ENCODE results near the gene AP3D1.

The AP3D1 gene

GRCh38 chr19:2197270-2197669 lies 45.9 kb upstream of the AP3D1 start:
- no peaks in the 10 kb centered on the region for H3K9me3 ChIP-seq
- no peak for DNase-seq
- H3K27ac ChIP-seq, result no peak overlapping the region
- H3K4me3 ChIP-seq, result no peak overlapping the region
- intact Hi-C loops (cut with DNase I; ENCODE audit: low total_unique reads), result no loop called here
- H3K4me1 ChIP-seq, result peaks cover 0 to 7% (median 0%) of the 10 kb centered on the region in 4 donors
- H3K27me3 ChIP-seq, result no peaks in the 10 kb centered on the region
- TF ChIP-seq, protein P1, sequence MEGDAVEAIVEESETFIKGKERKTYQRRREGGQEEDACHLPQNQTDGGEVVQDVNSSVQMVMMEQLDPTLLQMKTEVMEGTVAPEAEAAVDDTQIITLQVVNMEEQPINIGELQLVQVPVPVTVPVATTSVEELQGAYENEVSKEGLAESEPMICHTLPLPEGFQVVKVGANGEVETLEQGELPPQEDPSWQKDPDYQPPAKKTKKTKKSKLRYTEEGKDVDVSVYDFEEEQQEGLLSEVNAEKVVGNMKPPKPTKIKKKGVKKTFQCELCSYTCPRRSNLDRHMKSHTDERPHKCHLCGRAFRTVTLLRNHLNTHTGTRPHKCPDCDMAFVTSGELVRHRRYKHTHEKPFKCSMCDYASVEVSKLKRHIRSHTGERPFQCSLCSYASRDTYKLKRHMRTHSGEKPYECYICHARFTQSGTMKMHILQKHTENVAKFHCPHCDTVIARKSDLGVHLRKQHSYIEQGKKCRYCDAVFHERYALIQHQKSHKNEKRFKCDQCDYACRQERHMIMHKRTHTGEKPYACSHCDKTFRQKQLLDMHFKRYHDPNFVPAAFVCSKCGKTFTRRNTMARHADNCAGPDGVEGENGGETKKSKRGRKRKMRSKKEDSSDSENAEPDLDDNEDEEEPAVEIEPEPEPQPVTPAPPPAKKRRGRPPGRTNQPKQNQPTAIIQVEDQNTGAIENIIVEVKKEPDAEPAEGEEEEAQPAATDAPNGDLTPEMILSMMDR (IDR thresholded peaks at IDR 0.05), result no peak
- H3K36me3 ChIP-seq, result peaks cover 12 to 81% (median 41%) of the 10 kb centered on the region in 3 donors

GRCh38 chr19:2195914-2196313 lies 44.5 kb upstream of the AP3D1 start:
- no peaks in the 10 kb centered on the region for H3K9me3 ChIP-seq
- DNase-seq, result no peak
- H3K36me3 ChIP-seq, result peaks cover 24 to 86% (median 45%) of the 10 kb centered on the region in 3 donors
- intact Hi-C loops (cut with DNase I; ENCODE audit: low total_unique reads), result no loop called here
- H3K4me3 ChIP-seq, result no peak overlapping the region
- H3K27me3 ChIP-seq, result no peaks in the 10 kb centered on the region
- TF ChIP-seq, protein P1 (IDR thresholded peaks at IDR 0.05), result no peak
- no peak overlapping the region for H3K27ac ChIP-seq
- peaks cover 0 to 7% (median 0%) of the 10 kb centered on the region in 4 donors for H3K4me1 ChIP-seq

DNA sequence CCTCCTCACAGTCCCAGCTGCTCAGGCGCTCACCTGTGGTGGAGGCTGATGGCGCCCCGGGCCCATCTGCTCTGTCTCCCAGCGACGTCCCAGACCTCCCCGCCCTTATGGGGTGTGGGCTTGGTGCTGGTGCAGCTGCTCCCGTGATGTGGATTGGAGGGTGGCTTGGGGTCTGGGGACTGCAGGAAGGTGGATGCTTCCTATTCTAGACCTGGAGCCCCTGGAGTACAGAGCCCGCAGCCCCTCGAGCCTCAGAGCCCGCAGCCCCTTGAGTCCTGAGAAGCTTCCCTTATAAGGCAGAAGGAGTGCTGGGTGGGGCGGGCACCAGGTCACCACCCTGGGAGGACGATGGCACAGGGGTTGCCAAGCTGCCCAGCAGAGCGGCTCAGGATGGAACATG lies 44.0 kb upstream of the AP3D1 start:
- H3K4me1 ChIP-seq, result peaks cover 0 to 7% (median 0%) of the 10 kb centered on the region in 4 donors
- intact Hi-C loops (cut with DNase I; ENCODE audit: low total_unique reads), result no loop called here
- TF ChIP-seq, protein P1 (IDR thresholded peaks at IDR 0.05), result no peak
- H3K36me3 ChIP-seq, result peaks cover 24 to 89% (median 49%) of the 10 kb centered on the region in 3 donors
- no peaks in the 10 kb centered on the region for H3K27me3 ChIP-seq
- no peak for DNase-seq
- no peak overlapping the region for H3K27ac ChIP-seq
- no peak overlapping the region for H3K4me3 ChIP-seq
- no peaks in the 10 kb centered on the region for H3K9me3 ChIP-seq

DNA sequence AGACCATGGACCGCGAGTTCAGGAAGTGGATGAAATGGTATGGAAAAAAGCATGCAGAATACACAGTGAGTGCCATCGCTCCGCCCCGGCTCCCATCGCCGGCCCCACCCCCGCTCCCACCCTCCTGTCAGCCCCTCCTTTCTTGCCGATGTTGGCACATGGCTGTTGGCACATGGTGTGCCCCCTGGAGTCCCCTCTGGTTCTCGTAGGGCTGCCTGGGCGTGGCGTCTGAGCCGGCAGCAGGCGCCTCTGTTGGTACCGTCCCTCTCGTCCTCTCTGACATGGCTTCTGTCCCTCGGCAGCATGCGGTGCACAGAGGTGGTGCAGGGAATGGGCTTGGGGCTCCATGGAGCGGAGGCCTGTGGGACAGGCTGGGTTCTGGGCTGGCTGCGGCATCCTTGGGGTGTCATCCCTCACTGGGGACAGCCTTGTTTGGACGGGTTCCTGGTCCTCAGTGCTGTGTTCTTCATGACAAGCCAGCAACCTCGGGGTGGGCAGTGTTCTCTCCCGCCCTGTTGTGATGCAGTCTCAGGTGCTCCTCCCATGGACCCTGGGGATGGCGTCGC lies 43.2 kb upstream of the AP3D1 start:
- Histone ChIP-seq H3K27me3 (no peaks in the 10 kb centered on the region), H3K36me3 (peaks cover 24 to 89% (median 57%) of the 10 kb centered on the region in 3 donors), H3K4me1 (peaks cover 0 to 5% (median 2%) of the 10 kb centered on the region in 4 donors), H3K4me3 (no peak overlapping the region), H3K9me3 (no peaks in the 10 kb centered on the region), H3K27ac (no peak overlapping the region)
- no peak for DNase-seq
- intact Hi-C loops (cut with DNase I; ENCODE audit: low total_unique reads), result loop anchor here (5.0 kb wide), 1 partner anchor 37 kb away; no protein-coding TSS in a partner anchor
- TF ChIP-seq, protein P1 (IDR thresholded peaks at IDR 0.05), result no peak

DNA sequence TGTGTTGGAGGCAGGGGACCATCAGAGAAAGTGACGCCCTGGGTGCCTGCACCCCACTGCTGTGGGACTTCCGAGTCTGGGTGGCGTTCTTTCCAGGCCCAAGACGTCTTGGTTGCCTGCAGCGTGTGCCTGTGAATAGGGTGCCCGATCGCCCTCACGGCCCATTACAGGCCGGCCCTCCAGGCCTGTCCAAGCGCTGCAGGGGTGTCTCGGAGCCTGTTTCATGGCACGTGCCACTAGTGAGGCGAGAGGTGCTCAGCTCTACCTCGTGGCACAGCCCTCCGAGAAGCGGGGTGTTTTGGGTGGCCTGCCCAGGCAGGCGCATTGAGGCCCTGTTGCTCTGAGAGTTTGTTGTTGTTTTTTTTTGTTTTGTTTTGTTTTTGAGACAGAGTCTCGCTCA lies 42.4 kb upstream of the AP3D1 start:
- no peak overlapping the region for H3K4me3 ChIP-seq
- DNase-seq, result no peak
- peaks cover 24 to 95% (median 60%) of the 10 kb centered on the region in 3 donors for H3K36me3 ChIP-seq
- H3K27ac ChIP-seq, result no peak overlapping the region
- no peaks in the 10 kb centered on the region for H3K27me3 ChIP-seq
- TF ChIP-seq, protein P1 (IDR thresholded peaks at IDR 0.05), result no peak
- intact Hi-C loops (cut with DNase I; ENCODE audit: low total_unique reads), result loop anchor here (5.0 kb wide), 1 partner anchor 37 kb away; no protein-coding TSS in a partner anchor
- H3K4me1 ChIP-seq, result peaks cover 0 to 8% (median 0%) of the 10 kb centered on the region in 4 donors
- no peaks in the 10 kb centered on the region for H3K9me3 ChIP-seq

Data from tibial artery (tissue), 4 donors.